Measurements from ENCODE around the gene GARIN5A.

The GARIN5A gene

GRCh38 chr19:50453243-50453642, 23.4 kb downstream of the GARIN5A start:
- H3K4me1 ChIP-seq (ENCODE audit: control insufficient read depth, low read depth, low read length): no peaks in the 10 kb centered on the region

GRCh38 chr19:50451223-50451534, 25.5 kb downstream of the GARIN5A start:
- H3K4me1 ChIP-seq (ENCODE audit: control insufficient read depth, low read depth, low read length): no peaks in the 10 kb centered on the region
- H3K56ac ChIP-seq (ENCODE audit: low read length): no peak overlapping the region
- H3K79me1 ChIP-seq (ENCODE audit: low read length): no peaks in the 10 kb centered on the region
- no peak overlapping the region for H3K4me2 ChIP-seq (ENCODE audit: low read length)
- H3K18ac ChIP-seq (ENCODE audit: low read length): no peak overlapping the region
- H3K9ac ChIP-seq (ENCODE audit: low read length): no peak overlapping the region
- no peak overlapping the region for H3K27ac ChIP-seq (ENCODE audit: low read depth, low read length)
- H3K79me2 ChIP-seq (ENCODE audit: control insufficient read depth, insufficient read depth, low read length): no peaks in the 10 kb centered on the region
- H3K4me3 ChIP-seq (ENCODE audit: low read length): no peak overlapping the region
- no peak overlapping the region for H2BK5ac ChIP-seq (ENCODE audit: low read length)
- H3K4ac ChIP-seq (ENCODE audit: low read depth, low read length): no peak overlapping the region
- H4K5ac ChIP-seq (ENCODE audit: low read length): no peak overlapping the region
- no peak for DNase-seq
- no peak overlapping the region for H2BK15ac ChIP-seq (replicated peaks; ENCODE audit: low read depth)
- H2AK5ac ChIP-seq (ENCODE audit: low read length): no peak overlapping the region
- H3K36me3 ChIP-seq (ENCODE audit: control insufficient read depth, insufficient read depth, low read length): no peaks in the 10 kb centered on the region
- H3K23ac ChIP-seq (ENCODE audit: low read length): no peak overlapping the region
- H2BK120ac ChIP-seq (ENCODE audit: low read depth, low read length): no peak overlapping the region
- WGBS (ENCODE audit: extremely low coverage, insufficient coverage, low lambda C conversion rate): no CpG with 5 or more reads among the region's 13 CpGs
- H3K27me3 ChIP-seq (ENCODE audit: insufficient read depth, low read length, poor library complexity): no peaks in the 10 kb centered on the region
- no peak overlapping the region for H4K8ac ChIP-seq (ENCODE audit: low read depth, low read length)

More at GRCh38 chr19:50453243-50453642, 23.4 kb downstream of the GARIN5A start:
- no peak overlapping the region for H3K23ac ChIP-seq (ENCODE audit: low read length)
- WGBS (ENCODE audit: extremely low coverage, insufficient coverage, low lambda C conversion rate): no CpG with 5 or more reads among the region's 3 CpGs
- H2BK15ac ChIP-seq (replicated peaks; ENCODE audit: low read depth): no peak overlapping the region
- H3K9ac ChIP-seq (ENCODE audit: low read length): no peak overlapping the region
- H3K79me1 ChIP-seq (ENCODE audit: low read length): no peaks in the 10 kb centered on the region
- H3K4ac ChIP-seq (ENCODE audit: low read depth, low read length): no peak overlapping the region
- H3K4me2 ChIP-seq (ENCODE audit: low read length): no peak overlapping the region
- H3K4me3 ChIP-seq (ENCODE audit: low read length): no peak overlapping the region
- H3K56ac ChIP-seq (ENCODE audit: low read length): no peak overlapping the region
- H4K5ac ChIP-seq (ENCODE audit: low read length): no peak overlapping the region
- H2BK5ac ChIP-seq (ENCODE audit: low read length): no peak overlapping the region
- H3K27ac ChIP-seq (ENCODE audit: low read depth, low read length): no peak overlapping the region
- H4K8ac ChIP-seq (ENCODE audit: low read depth, low read length): no peak overlapping the region
- no peaks in the 10 kb centered on the region for H3K36me3 ChIP-seq (ENCODE audit: control insufficient read depth, insufficient read depth, low read length)
- no peak overlapping the region for H3K18ac ChIP-seq (ENCODE audit: low read length)
- H3K27me3 ChIP-seq (ENCODE audit: insufficient read depth, low read length, poor library complexity): no peaks in the 10 kb centered on the region
- no peaks in the 10 kb centered on the region for H3K79me2 ChIP-seq (ENCODE audit: control insufficient read depth, insufficient read depth, low read length)
- no peak overlapping the region for H2AK5ac ChIP-seq (ENCODE audit: low read length)
- no peak for DNase-seq
- no peak overlapping the region for H2BK120ac ChIP-seq (ENCODE audit: low read depth, low read length)

- Histone ChIP-seq H3K9ac (ENCODE audit: low read length) (no peak overlapping the region), H3K4me2 (ENCODE audit: low read length) (no peak overlapping the region), H2BK15ac (replicated peaks; ENCODE audit: low read depth) (no peak overlapping the region), H4K8ac (ENCODE audit: low read depth, low read length) (no peak overlapping the region), H2BK120ac (ENCODE audit: low read depth, low read length) (no peak overlapping the region), H3K56ac (ENCODE audit: low read length) (no peak overlapping the region), H3K27ac (ENCODE audit: low read depth, low read length) (no peak overlapping the region), H4K5ac (ENCODE audit: low read length) (no peak overlapping the region), H3K79me1 (ENCODE audit: low read length) (no peaks in the 10 kb centered on the region), H3K4me1 (ENCODE audit: control insufficient read depth, low read depth, low read length) (no peaks in the 10 kb centered on the region), H3K18ac (ENCODE audit: low read length) (no peak overlapping the region), H3K36me3 (ENCODE audit: control insufficient read depth, insufficient read depth, low read length) (no peaks in the 10 kb centered on the region), H3K23ac (ENCODE audit: low read length) (no peak overlapping the region), H3K4me3 (ENCODE audit: low read length) (no peak overlapping the region), H3K79me2 (ENCODE audit: control insufficient read depth, insufficient read depth, low read length) (no peaks in the 10 kb centered on the region), H3K27me3 (ENCODE audit: insufficient read depth, low read length, poor library complexity) (no peaks in the 10 kb centered on the region), H2BK5ac (ENCODE audit: low read length) (no peak overlapping the region), H3K4ac (ENCODE audit: low read depth, low read length) (no peak overlapping the region), H2AK5ac (ENCODE audit: low read length) (no peak overlapping the region)
- WGBS (ENCODE audit: extremely low coverage, insufficient coverage, low lambda C conversion rate): no CpG with 5 or more reads among the region's 30 CpGs
- DNase-seq: no peak
Measured at GRCh38 chr19:50450369-50451222, 26.1 kb downstream of the GARIN5A start.

- no peak overlapping the region for H3K18ac ChIP-seq (ENCODE audit: low read length)
- no peaks in the 10 kb centered on the region for H3K36me3 ChIP-seq (ENCODE audit: control insufficient read depth, insufficient read depth, low read length)
- H3K56ac ChIP-seq (ENCODE audit: low read length): no peak overlapping the region
- H4K8ac ChIP-seq (ENCODE audit: low read depth, low read length): no peak overlapping the region
- no peak overlapping the region for H3K9ac ChIP-seq (ENCODE audit: low read length)
- H2AK5ac ChIP-seq (ENCODE audit: low read length): no peak overlapping the region
- no peak overlapping the region for H3K4me2 ChIP-seq (ENCODE audit: low read length)
- H3K79me1 ChIP-seq (ENCODE audit: low read length): no peaks in the 10 kb centered on the region
- no peak overlapping the region for H3K23ac ChIP-seq (ENCODE audit: low read length)
- H3K4me3 ChIP-seq (ENCODE audit: low read length): no peak overlapping the region
- no peak overlapping the region for H2BK15ac ChIP-seq (replicated peaks; ENCODE audit: low read depth)
- no peak overlapping the region for H4K5ac ChIP-seq (ENCODE audit: low read length)
- no peak for DNase-seq
- no peak overlapping the region for H3K4ac ChIP-seq (ENCODE audit: low read depth, low read length)
- H3K79me2 ChIP-seq (ENCODE audit: control insufficient read depth, insufficient read depth, low read length): no peaks in the 10 kb centered on the region
- WGBS (ENCODE audit: extremely low coverage, insufficient coverage, low lambda C conversion rate): no CpG with 5 or more reads among the region's 14 CpGs
- H2BK120ac ChIP-seq (ENCODE audit: low read depth, low read length): no peak overlapping the region
- H3K27ac ChIP-seq (ENCODE audit: low read depth, low read length): no peak overlapping the region
- no peaks in the 10 kb centered on the region for H3K4me1 ChIP-seq (ENCODE audit: control insufficient read depth, low read depth, low read length)
- no peaks in the 10 kb centered on the region for H3K27me3 ChIP-seq (ENCODE audit: insufficient read depth, low read length, poor library complexity)
- H2BK5ac ChIP-seq (ENCODE audit: low read length): no peak overlapping the region
Measured at GRCh38 chr19:50449236-50449899, 27.3 kb downstream of the GARIN5A start.

GRCh38 chr19:50447750-50448149, 28.9 kb downstream of the GARIN5A start:
- H3K27me3 ChIP-seq (ENCODE audit: insufficient read depth, low read length, poor library complexity): no peaks in the 10 kb centered on the region
- H3K36me3 ChIP-seq (ENCODE audit: control insufficient read depth, insufficient read depth, low read length): no peaks in the 10 kb centered on the region
- H3K4ac ChIP-seq (ENCODE audit: low read depth, low read length): no peak overlapping the region
- no peak overlapping the region for H3K23ac ChIP-seq (ENCODE audit: low read length)
- no peak overlapping the region for H4K5ac ChIP-seq (ENCODE audit: low read length)
- no peak overlapping the region for H4K8ac ChIP-seq (ENCODE audit: low read depth, low read length)
- no peak overlapping the region for H3K4me2 ChIP-seq (ENCODE audit: low read length)
- no peaks in the 10 kb centered on the region for H3K4me1 ChIP-seq (ENCODE audit: control insufficient read depth, low read depth, low read length)
- DNase-seq: no peak
- H3K56ac ChIP-seq (ENCODE audit: low read length): no peak overlapping the region
- H2BK5ac ChIP-seq (ENCODE audit: low read length): no peak overlapping the region
- no peak overlapping the region for H3K27ac ChIP-seq (ENCODE audit: low read depth, low read length)
- H2AK5ac ChIP-seq (ENCODE audit: low read length): no peak overlapping the region
- no peak overlapping the region for H3K9ac ChIP-seq (ENCODE audit: low read length)
- WGBS (ENCODE audit: extremely low coverage, insufficient coverage, low lambda C conversion rate): no CpG with 5 or more reads among the region's 10 CpGs
- no peak overlapping the region for H3K18ac ChIP-seq (ENCODE audit: low read length)
- no peak overlapping the region for H3K4me3 ChIP-seq (ENCODE audit: low read length)
- H2BK120ac ChIP-seq (ENCODE audit: low read depth, low read length): no peak overlapping the region
- no peaks in the 10 kb centered on the region for H3K79me2 ChIP-seq (ENCODE audit: control insufficient read depth, insufficient read depth, low read length)
- no peak overlapping the region for H2BK15ac ChIP-seq (replicated peaks; ENCODE audit: low read depth)
- H3K79me1 ChIP-seq (ENCODE audit: low read length): no peaks in the 10 kb centered on the region

All from mesendoderm (in vitro differentiated cells).